ENCODE results near the gene LHX6. TPM values are rescaled to one million over a fixed set of nuclear protein-coding genes. Genes with fewer than 3 reads are reported as not detected.

LHX6 gene
- total and polyA plus RNA-seq, 10 donors: 0.04 to 1.3 (median 0.40) TPM; not detected in 3

DNA sequence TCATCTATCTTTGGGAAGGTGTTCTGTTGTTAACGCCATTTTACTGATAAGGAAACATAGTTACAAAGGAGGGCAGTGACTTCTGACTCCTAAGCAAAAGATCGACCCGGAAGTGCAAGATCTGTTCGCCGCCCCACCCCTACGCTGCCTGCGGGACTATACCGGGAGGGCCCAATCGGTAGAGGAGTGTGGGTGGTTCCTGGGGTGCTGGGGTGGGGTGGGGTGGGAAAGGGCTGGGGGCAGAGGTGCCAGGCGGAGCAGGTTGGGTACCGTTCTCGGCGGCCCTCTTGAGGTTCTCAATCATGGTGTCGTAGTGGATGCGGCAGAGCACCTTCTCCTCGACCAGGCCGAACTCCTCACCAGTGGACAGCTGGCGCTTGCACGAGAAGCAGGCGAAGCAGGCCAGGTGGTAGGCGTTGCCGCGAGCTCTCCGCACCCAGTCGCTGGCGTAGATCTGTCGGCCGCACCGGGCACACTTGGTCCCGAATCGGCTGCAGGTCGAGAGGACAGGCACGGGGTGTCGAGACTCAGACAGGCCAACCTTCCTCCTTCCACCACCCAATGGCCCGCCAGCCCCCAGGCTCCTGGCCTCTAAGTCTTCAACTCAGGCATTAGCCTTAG is 11.8 kb downstream of the LHX6 start:
- H3K36me3 ChIP-seq: no peaks in the 10 kb centered on the region
- H3K9me3 ChIP-seq: no peaks in the 10 kb centered on the region
- TF ChIP-seq POLR2AphosphoS5 (IDR thresholded peaks at IDR 0.05): no peak
- TF ChIP-seq, protein P1, sequence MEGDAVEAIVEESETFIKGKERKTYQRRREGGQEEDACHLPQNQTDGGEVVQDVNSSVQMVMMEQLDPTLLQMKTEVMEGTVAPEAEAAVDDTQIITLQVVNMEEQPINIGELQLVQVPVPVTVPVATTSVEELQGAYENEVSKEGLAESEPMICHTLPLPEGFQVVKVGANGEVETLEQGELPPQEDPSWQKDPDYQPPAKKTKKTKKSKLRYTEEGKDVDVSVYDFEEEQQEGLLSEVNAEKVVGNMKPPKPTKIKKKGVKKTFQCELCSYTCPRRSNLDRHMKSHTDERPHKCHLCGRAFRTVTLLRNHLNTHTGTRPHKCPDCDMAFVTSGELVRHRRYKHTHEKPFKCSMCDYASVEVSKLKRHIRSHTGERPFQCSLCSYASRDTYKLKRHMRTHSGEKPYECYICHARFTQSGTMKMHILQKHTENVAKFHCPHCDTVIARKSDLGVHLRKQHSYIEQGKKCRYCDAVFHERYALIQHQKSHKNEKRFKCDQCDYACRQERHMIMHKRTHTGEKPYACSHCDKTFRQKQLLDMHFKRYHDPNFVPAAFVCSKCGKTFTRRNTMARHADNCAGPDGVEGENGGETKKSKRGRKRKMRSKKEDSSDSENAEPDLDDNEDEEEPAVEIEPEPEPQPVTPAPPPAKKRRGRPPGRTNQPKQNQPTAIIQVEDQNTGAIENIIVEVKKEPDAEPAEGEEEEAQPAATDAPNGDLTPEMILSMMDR (IDR thresholded peaks at IDR 0.05 in 8 of 11, conservative IDR thresholded peaks at IDR 0.05 in 3 of 11): no peak
- no peak for TF ChIP-seq POLR2A (IDR thresholded peaks at IDR 0.05)
- DNase-seq: no peak
- H3K27ac ChIP-seq: no peak overlapping the region
- intact Hi-C loops (cut with DNase I; ENCODE audit: low total_unique reads): no loop called here
- no peak overlapping the region for H3K4me3 ChIP-seq
- WGBS, 5 donors: 71 to 89% (median 85%) methylated on average over 34 to 35 of the region's 35 CpGs
- H3K27me3 ChIP-seq (replicated peaks in 1 of 7): peaks cover 0 to 100% (median 93%) of the 10 kb centered on the region in 7 donors
- H3K4me1 ChIP-seq: peaks cover 12 to 48% (median 35%) of the 10 kb centered on the region in 6 donors

DNA sequence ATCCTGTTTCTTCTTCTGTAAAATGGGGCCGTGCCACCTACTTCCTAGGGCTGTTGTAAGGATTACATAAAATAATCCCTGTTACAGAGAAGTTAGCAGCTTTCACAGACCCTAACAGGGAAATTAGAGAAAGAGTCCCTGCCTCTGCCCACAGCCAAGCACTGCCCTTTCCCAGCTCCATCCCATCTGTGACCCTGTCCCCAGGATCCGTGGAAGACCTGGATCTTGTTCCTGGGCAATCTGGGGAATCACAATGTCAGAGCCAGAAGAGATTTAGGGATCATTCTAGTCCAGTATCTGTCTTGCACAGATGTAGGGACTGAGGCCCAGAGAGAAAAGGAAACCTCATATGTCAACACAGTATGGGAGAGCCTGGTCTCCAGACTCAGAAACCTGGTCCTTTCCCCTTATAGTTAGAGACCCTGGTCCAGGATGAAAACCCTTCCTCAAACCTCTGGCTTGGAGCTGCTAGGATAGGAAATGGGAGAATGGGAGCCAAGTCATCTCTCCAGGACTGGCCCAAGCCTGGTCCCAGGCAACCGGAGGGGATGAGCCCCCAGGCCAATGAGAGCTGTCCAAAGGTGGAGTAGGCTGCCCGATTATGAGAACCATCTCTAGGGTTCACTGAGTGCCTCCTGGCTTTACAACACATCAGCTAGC is 12.5 kb downstream of the LHX6 start:
- Histone ChIP-seq H3K27ac (no peak overlapping the region), H3K4me1 (peaks cover 12 to 47% (median 35%) of the 10 kb centered on the region in 6 donors), H3K27me3 (replicated peaks in 1 of 7) (peaks cover 0 to 100% (median 95%) of the 10 kb centered on the region in 7 donors), H3K9me3 (no peaks in the 10 kb centered on the region), H3K36me3 (no peaks in the 10 kb centered on the region), H3K4me3 (no peak overlapping the region)
- WGBS, 5 donors: 69 to 89% (median 80%) methylated on average over 4 of the region's 4 CpGs
- intact Hi-C loops (cut with DNase I; ENCODE audit: low total_unique reads): no loop called here
- no peak for DNase-seq
- TF ChIP-seq POLR2AphosphoS5 (IDR thresholded peaks at IDR 0.05) (no peak), POLR2A (IDR thresholded peaks at IDR 0.05) (no peak)
- TF ChIP-seq, protein P1 (IDR thresholded peaks at IDR 0.05 in 8 of 11, conservative IDR thresholded peaks at IDR 0.05 in 3 of 11): no peak

DNA sequence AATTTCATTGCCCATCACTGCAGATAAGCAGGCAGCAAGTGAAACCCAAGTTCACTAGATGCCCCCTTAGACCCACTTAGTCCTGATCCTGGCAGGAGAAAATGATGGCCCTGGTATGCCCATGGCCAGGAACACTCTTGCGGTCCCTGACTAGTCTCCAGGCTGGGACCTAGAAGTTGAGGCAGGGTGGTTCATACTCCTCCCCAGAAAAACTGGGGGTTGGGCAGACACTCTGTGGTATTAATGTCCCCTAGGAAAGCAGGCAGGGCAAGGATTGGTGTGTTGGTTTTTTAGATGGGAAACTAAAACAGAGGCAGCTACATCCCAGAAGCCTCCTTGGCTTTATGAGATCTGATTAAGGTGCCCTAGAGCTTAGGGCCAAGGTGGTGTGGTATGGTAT is 13.1 kb downstream of the LHX6 start:
- WGBS, 5 donors: 83 to 100% (median 95%) methylated on average over 1 of the region's 1 CpG
- peaks cover 12 to 41% (median 33%) of the 10 kb centered on the region in 6 donors for H3K4me1 ChIP-seq
- no peak overlapping the region for H3K4me3 ChIP-seq
- H3K9me3 ChIP-seq: no peaks in the 10 kb centered on the region
- H3K27me3 ChIP-seq (replicated peaks in 1 of 7): peaks cover 0 to 98% (median 90%) of the 10 kb centered on the region in 7 donors
- TF ChIP-seq, protein P1 (IDR thresholded peaks at IDR 0.05 in 8 of 11, conservative IDR thresholded peaks at IDR 0.05 in 3 of 11): no peak
- no peak for TF ChIP-seq POLR2AphosphoS5 (IDR thresholded peaks at IDR 0.05)
- no peak for TF ChIP-seq POLR2A (IDR thresholded peaks at IDR 0.05)
- no peaks in the 10 kb centered on the region for H3K36me3 ChIP-seq
- DNase-seq: no peak
- no peak overlapping the region for H3K27ac ChIP-seq
- intact Hi-C loops (cut with DNase I; ENCODE audit: low total_unique reads): no loop called here

DNA sequence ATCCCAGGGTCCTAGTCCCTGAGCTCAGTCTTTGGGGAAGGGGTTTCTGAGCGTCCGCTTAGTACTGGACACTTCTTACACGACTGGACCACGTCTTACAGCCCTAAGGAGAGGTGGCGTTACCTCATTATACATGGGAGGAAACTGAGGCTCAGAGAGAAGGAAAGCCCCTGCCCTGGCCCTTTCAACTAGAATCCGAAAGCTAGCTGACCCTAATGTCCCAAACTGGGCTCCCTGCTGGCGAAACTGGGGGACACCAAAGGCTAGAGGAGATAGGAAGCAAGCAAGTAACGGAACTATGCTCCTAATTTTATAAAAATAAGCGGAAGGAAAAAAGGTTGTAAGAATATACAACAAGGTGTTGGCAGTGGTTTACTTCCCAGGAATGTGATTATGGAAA is 14.2 kb downstream of the LHX6 start:
- H3K27me3 ChIP-seq (replicated peaks in 1 of 7): peaks cover 0 to 88% (median 79%) of the 10 kb centered on the region in 7 donors
- TF ChIP-seq POLR2A (IDR thresholded peaks at IDR 0.05): no peak
- TF ChIP-seq, protein P1 (IDR thresholded peaks at IDR 0.05 in 8 of 11, conservative IDR thresholded peaks at IDR 0.05 in 3 of 11): no peak
- TF ChIP-seq POLR2AphosphoS5 (IDR thresholded peaks at IDR 0.05): no peak
- no peaks in the 10 kb centered on the region for H3K9me3 ChIP-seq
- 68 to 86% (median 82%) methylated on average over 9 of the region's 9 CpGs for WGBS, 5 donors
- H3K36me3 ChIP-seq: no peaks in the 10 kb centered on the region
- no peak for DNase-seq
- H3K4me1 ChIP-seq: peaks cover 8 to 29% (median 25%) of the 10 kb centered on the region in 6 donors
- intact Hi-C loops (cut with DNase I; ENCODE audit: low total_unique reads): no loop called here
- H3K4me3 ChIP-seq: peak overlapping the region in 3 of 8 donors; percentile 42 to 70 (median 44)
- H3K27ac ChIP-seq: no peak overlapping the region
